ENCODE data around the gene TLL2.

DNA sequence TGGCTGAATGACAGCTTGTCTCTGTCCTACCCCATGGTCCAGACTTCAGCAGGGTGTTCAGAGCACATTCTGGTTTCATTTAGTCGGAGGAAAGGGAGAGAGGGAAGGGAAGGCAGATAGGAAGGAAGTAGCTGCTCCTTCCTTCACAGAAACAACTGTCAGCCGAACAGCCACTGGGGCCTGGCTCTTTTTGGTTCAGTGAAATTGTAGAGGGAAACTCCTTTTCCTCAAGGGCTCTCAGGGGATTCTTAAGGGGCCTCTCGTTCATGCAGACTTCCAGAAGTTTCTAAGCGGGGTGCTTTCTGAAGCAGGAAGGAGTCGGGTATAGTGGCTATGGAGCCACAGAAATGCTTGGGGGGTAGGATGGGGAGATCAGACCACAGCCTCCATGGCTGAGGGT lies 56.4 kb downstream of the TLL2 start:
- no peak for TF ChIP-seq CTCF (IDR thresholded peaks at IDR 0.05)
- no peak for TF ChIP-seq POLR2A (IDR thresholded peaks at IDR 0.05)

Measured in esophagus squamous epithelium (tissue), 4 donors.